ENCODE results near the gene FOXB1.

The FOXB1 gene

GRCh38 chr15:60004846-60005351, 788 bp downstream of the FOXB1 start:
- Histone ChIP-seq H3K27ac (no peak overlapping the region), H3K4me3 (peak overlapping the region; percentile 69)
- no peak for TF ChIP-seq CTCF (IDR thresholded peaks at IDR 0.05)
- DNase-seq (ENCODE audit: low spot score) = no peak

GRCh38 chr15:60005352-60006202, 1.5 kb downstream of the FOXB1 start:
- peak overlapping the region; percentile 69 for H3K4me3 ChIP-seq
- DNase-seq (ENCODE audit: low spot score) = no peak
- TF ChIP-seq CTCF (IDR thresholded peaks at IDR 0.05) = no peak
- H3K27ac ChIP-seq = no peak overlapping the region

DNA sequence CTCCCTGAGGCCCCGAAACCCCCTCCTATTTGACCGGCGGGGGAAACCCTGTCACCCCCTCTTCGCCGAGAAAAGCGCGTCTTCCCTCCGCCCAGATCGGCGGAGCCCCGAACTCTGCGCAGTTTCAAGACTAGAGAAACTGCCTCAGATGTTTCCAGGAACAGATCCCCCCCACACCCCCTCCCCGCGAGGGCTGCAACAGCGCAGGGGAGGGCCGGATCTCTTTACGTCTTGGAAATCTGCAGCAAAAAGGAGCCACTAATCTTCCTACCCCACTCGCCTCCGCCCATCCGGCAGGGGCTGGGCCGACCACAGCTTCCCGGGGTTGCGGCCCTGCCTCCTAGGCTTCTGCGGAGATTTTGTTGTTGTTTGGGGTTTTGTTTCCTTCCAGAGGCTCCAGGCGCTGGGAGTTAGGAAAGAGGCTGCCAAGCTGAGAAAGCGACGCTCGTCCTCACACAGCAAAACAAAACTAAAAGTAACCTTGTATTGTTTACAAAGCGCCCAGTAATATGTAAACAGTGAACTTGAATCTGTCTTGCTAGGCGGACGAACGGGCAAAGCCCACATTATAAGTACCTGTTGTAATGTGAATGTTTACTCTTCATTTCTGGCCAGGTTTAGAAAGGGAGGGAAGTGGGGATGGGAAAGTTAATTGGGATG, 2.2 kb downstream of the FOXB1 start:
- Histone ChIP-seq H3K4me3 (peak overlapping the region; percentile 69), H3K27ac (no peak overlapping the region)
- TF ChIP-seq CTCF (IDR thresholded peaks at IDR 0.05) = no peak
- no peak for DNase-seq (ENCODE audit: low spot score)

GRCh38 chr15:60006873-60007272, 2.8 kb downstream of the FOXB1 start:
- TF ChIP-seq CTCF (IDR thresholded peaks at IDR 0.05) = no peak
- Histone ChIP-seq H3K4me3 (peak overlapping the region; percentile 69), H3K27ac (no peak overlapping the region)
- DNase-seq (ENCODE audit: low spot score) = no peak

DNA sequence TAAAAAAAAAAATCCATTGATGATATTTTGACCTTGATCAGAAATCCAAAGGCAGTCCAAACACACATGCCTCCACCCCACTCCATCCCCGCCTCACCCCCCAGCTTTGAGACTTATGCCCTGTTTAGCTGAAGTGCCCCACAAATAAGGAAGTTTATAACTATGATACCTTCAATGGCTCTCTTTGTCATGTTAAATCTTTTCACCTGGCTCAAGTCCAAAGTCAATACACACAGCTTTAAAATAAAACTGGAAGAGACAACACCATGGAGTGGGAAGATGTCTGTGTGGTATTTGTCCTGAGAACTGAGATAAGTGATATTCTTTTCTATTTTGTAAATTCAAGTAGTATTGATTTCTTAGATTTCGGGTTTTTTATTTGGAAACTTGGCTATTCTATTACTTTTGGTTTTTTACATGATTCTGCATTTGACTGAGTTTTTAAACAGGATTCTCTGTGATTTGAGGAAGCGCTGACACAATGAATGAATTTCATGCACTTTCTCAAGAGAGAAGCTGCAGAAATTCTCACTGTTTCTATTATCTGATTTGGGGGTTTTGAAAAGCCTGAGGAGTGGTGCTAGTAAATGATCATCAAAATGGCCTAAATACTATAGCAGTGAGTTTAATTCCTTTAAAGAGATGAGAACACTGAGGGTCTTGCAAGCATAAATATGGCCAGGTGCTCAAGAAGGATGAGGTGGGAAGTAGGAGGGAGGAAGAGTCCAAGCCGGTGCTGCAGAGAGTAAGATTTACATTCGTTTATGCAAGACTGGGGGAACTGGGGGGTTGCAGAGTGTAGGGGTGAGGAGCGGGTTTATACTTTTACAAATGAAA, 5.2 kb downstream of the FOXB1 start:
- TF ChIP-seq CTCF (IDR thresholded peaks at IDR 0.05) = no peak
- no peak for DNase-seq (ENCODE audit: low spot score)
- no peak overlapping the region for H3K27ac ChIP-seq
- no peak overlapping the region for H3K4me3 ChIP-seq

DNA sequence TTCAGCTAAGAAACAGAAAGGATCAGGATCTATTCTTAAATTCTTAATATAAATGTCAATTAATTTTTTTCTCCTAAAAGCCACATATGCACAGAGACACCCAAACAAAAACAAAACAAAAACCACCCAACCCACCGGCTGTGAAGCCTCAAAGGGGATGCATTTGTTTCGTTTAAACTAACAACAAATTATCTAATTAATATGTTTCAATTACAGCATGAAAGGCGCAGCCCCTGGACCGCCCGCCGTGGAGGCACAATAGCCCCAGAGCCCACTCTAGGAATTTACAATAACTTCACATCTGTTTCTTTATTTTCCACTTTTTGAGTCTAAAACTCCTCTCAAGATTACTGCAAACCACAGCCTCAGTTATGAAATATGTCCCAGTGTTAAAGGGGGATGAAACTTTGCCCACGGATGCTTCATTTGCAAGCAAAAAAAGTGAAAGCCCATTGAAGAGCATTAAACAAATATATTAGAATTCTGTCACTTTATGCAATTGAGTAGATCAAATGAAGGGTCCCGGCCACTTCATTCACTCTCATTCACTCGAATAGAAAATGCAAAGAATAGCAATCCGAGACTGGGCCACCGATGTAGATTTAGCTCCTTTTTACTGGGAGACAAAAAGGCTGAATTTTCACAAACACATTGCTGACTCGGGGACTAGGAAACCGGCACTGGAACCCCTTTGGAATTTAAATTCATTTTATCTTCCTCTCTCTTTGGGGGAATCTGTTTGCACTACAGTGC, 6.0 kb downstream of the FOXB1 start:
- Histone ChIP-seq H3K27ac (no peak overlapping the region), H3K4me3 (no peak overlapping the region)
- DNase-seq (ENCODE audit: low spot score) = no peak
- TF ChIP-seq CTCF (IDR thresholded peaks at IDR 0.05) = no peak

All from coronary artery (tissue), 2 donors.